ENCODE data around the gene LYPD6.

Gene LYPD6

GRCh38 chr2:149465873-149466272 is 135.5 kb downstream of the LYPD6 start:
- TF ChIP-seq CTCF (IDR thresholded peaks at IDR 0.05; ENCODE audit: borderline replicate concordance, insufficient read depth, low read depth, low read length): no peak
- no peak overlapping the region for H3K4me3 ChIP-seq (ENCODE audit: low read depth, low read length)

- H3K4me3 ChIP-seq (ENCODE audit: low read depth, low read length): no peak overlapping the region
- TF ChIP-seq CTCF (IDR thresholded peaks at IDR 0.05; ENCODE audit: borderline replicate concordance, insufficient read depth, low read depth, low read length): no peak
Measured at GRCh38 chr2:149466635-149467034, 136.2 kb downstream of the LYPD6 start.

GRCh38 chr2:149467436-149467835 is 137.0 kb downstream of the LYPD6 start:
- no peak overlapping the region for H3K4me3 ChIP-seq (ENCODE audit: low read depth, low read length)
- no peak for TF ChIP-seq CTCF (IDR thresholded peaks at IDR 0.05; ENCODE audit: borderline replicate concordance, insufficient read depth, low read depth, low read length)

GRCh38 chr2:149468636-149469035 is 138.2 kb downstream of the LYPD6 start:
- H3K4me3 ChIP-seq (ENCODE audit: low read depth, low read length): no peak overlapping the region
- no peak for TF ChIP-seq CTCF (IDR thresholded peaks at IDR 0.05; ENCODE audit: borderline replicate concordance, insufficient read depth, low read depth, low read length)

- no peak overlapping the region for H3K4me3 ChIP-seq (ENCODE audit: low read depth, low read length)
- TF ChIP-seq CTCF (IDR thresholded peaks at IDR 0.05; ENCODE audit: borderline replicate concordance, insufficient read depth, low read depth, low read length): no peak
Measured at GRCh38 chr2:149470046-149470445, 139.7 kb downstream of the LYPD6 start.

GRCh38 chr2:149472413-149472812 is 142.0 kb downstream of the LYPD6 start:
- H3K4me3 ChIP-seq (ENCODE audit: low read depth, low read length): no peak overlapping the region
- no peak for TF ChIP-seq CTCF (IDR thresholded peaks at IDR 0.05; ENCODE audit: borderline replicate concordance, insufficient read depth, low read depth, low read length)

GRCh38 chr2:149473068-149473467 is 142.7 kb downstream of the LYPD6 start:
- TF ChIP-seq CTCF (IDR thresholded peaks at IDR 0.05; ENCODE audit: borderline replicate concordance, insufficient read depth, low read depth, low read length): no peak
- H3K4me3 ChIP-seq (ENCODE audit: low read depth, low read length): no peak overlapping the region
